ENCODE data around the gene ATP5MG. TPM values are rescaled to one million over a fixed set of nuclear protein-coding genes. Genes with fewer than 3 reads are reported as not detected.
"Not testable (repeated sequence)": the region's sequence is repeated elsewhere in the genome, so short reads cannot be mapped to it uniquely, and the experiment has no call there.

ATP5MG gene
- polyA plus RNA-seq, 2 of the 4 experiments (the other 2 are of a cell fraction): 337 to 438 TPM

GRCh38 chr11:118415739-118416068 lies 14.3 kb downstream of the ATP5MG start:
- CTCF ChIA-PET: interaction anchor here (1.0 to 1.2 kb wide), 2 partner anchors 31 to 73 kb away, joined by 3 read pairs; no protein-coding TSS in a partner anchor
- POLR2A ChIA-PET: no interaction called here
- no peaks in the 10 kb centered on the region for H3K9me3 ChIP-seq
- FAIRE-seq: no peak
- TF ChIP-seq GATA3 (IDR thresholded peaks at IDR 0.05; ENCODE audit: borderline replicate concordance): peak; percentile 54
- TF ChIP-seq ATOH8 (CRISPR knock-in tag; IDR thresholded peaks at IDR 0.05; ENCODE audit: low read depth): no peak
- TF ChIP-seq FOSL2 (IDR thresholded peaks at IDR 0.05): 0 out of 2 replicates have a peak, but pooled peaks have one; percentile 24
- peak; percentile 39; the same call in 1 of the 2 replicates for TF ChIP-seq FOSL2 (CRISPR knock-in tag; IDR thresholded peaks at IDR 0.05)
- H3K4me1 ChIP-seq: peaks cover 15% of the 10 kb centered on the region
- DNase-seq (ENCODE audit: low read depth in 1 of 2, low spot score in 1 of 2): peak; percentile 36 to 70
- peak overlapping the region; percentile 9 to 42; a peak in 3 of 6 replicates for H3K27ac ChIP-seq
- no peak overlapping the region for H3K4me3 ChIP-seq
- peak; percentile 91 to 93 for ATAC-seq
- peak overlapping the region; percentile 44 for H3K4me2 ChIP-seq

GRCh38 chr11:118416900-118417299 lies 15.5 kb downstream of the ATP5MG start:
- peaks cover 15% of the 10 kb centered on the region for H3K4me1 ChIP-seq
- H3K27ac ChIP-seq; H3K4me2 ChIP-seq; DNase-seq (ENCODE audit: low read depth in 1 of 2, low spot score in 1 of 2); POLR2A ChIA-PET; FAIRE-seq; ATAC-seq; H3K9me3 ChIP-seq; CTCF ChIA-PET; H3K4me3 ChIP-seq: not testable (repeated sequence)

- TF ChIP-seq ZSCAN20 (CRISPR knock-in tag; IDR thresholded peaks at IDR 0.05) (no peak), HES2 (IDR thresholded peaks at IDR 0.05) (no peak), REST (IDR thresholded peaks at IDR 0.05) (no peak), BCL3 (IDR thresholded peaks at IDR 0.05) (no peak), MYC (IDR thresholded peaks at IDR 0.05; ENCODE audit: borderline replicate concordance, low read length) (no peak), CEBPB (IDR thresholded peaks at IDR 0.05) (no peak), PHF8 (IDR thresholded peaks at IDR 0.05; ENCODE audit: borderline replicate concordance, low read depth) (no peak), E2F6 (IDR thresholded peaks at IDR 0.05; ENCODE audit: borderline replicate concordance, low read depth) (no peak), HOXB5 (CRISPR knock-in tag; IDR thresholded peaks at IDR 0.05) (no peak), ESRRA (IDR thresholded peaks at IDR 0.05; ENCODE audit: borderline replicate concordance, low read length) (no peak), HDAC2 (IDR thresholded peaks at IDR 0.05) (no peak), USF2 (IDR thresholded peaks at IDR 0.05) (no peak), FOSB (CRISPR knock-in tag; IDR thresholded peaks at IDR 0.05) (no peak), RFX5 (IDR thresholded peaks at IDR 0.05) (no peak), POLR2AphosphoS2 (conservative IDR thresholded peaks at IDR 0.05; ENCODE audit: low read length) (no peak), JUN (IDR thresholded peaks at IDR 0.05) (no peak)
- ATAC-seq (no peak), FAIRE-seq (no peak), DNase-seq (ENCODE audit: low read depth in 1 of 2, low spot score in 1 of 2) (no peak)
- WGBS (ENCODE audit: missing lambda C conversion rate): 70% methylated on average over 4 of the region's 4 CpGs
- ChIA-PET POLR2A (no interaction called here), CTCF (no interaction called here)
- no peaks in the 10 kb centered on the region for H3K9me3 ChIP-seq
- no peak overlapping the region for H3K4me2 ChIP-seq
- H3K4me1 ChIP-seq: peaks cover 15% of the 10 kb centered on the region
- no peak overlapping the region for H3K4me3 ChIP-seq
- H3K27ac ChIP-seq: no peak overlapping the region
These were observed 16.4 kb downstream of the ATP5MG start for GRCh38 chr11:118417801-118418200.

Measured in A549 (cell line).